ENCODE measurements around the gene CLEC2L.

CLEC2L gene

DNA sequence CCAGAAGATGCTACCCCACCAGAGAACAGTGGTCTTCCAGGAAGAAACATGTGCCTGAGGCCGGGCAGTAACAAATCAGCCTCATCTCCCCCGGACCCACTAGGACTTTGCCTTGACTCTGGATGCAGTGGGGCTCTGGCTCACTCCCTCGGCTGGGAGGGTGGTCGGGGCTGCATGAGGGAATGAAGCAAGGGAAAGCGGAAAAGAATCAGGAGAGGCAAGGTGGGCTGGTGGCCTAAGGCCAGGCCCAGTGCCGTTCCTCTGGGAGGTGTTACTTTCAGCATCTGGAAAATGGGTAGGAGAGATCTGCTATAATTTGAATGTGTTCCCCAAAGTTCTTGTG lies 51.8 kb downstream of the CLEC2L start:
- DNase-seq (ENCODE audit: low spot score), result no peak

DNA sequence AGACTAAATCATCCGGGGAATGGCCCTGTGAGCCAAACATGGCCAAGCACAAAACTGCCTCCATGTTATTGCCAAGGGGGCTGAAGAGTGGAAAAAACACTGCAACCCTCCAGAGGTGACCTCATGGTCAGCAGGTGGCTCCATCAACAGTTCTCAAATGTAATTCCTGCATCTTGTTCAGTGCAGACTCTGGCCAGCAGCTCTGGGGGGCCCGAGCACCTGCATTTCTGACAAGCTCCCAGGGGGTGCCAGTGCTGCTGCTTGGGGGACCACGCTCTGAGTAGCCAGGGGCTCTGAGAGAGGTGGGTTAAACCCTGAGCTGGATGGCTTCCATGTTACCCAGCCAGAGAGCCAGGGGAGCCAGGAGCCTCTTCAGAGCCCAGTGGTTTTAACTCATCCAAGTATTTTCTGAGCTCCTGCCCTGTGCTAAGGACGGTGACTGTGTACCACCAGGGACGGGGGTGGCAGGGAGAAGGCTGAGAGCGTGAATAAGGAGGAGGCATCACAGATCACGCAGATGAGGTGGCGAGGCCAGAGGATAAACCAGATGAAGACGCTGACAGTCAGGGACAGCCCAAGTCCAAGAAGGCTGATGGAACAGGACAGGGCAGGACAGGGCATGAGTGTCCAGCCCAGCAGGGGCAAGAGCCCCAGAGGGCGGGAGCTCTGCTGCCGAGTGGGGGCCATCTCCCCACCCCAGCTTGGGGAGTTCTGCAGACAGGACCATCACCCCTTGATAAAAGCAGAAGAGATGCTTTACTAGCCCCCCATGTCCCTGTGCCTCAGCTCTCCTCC lies 52.9 kb downstream of the CLEC2L start:
- DNase-seq (ENCODE audit: low spot score), result no peak

DNA sequence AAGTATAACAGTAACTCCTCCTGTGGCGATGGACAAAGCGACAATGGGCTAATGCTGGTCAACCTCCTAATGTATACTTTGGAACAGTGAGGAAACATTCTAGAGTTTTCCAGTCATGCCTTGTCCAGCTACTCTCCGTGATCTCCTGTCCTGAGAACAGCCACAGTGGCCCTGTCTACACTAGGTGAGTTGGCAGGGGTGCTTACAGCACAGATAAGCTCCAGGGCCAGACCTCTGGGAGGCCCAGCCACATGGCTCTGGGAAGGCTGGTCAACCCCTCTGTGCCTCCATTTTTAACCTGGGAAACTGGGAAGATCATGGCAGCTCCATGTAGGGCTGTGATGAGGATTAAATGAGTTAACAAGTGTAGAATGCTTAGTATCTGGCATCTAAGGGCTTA lies 57.0 kb downstream of the CLEC2L start:
- DNase-seq (ENCODE audit: low spot score), result no peak

DNA sequence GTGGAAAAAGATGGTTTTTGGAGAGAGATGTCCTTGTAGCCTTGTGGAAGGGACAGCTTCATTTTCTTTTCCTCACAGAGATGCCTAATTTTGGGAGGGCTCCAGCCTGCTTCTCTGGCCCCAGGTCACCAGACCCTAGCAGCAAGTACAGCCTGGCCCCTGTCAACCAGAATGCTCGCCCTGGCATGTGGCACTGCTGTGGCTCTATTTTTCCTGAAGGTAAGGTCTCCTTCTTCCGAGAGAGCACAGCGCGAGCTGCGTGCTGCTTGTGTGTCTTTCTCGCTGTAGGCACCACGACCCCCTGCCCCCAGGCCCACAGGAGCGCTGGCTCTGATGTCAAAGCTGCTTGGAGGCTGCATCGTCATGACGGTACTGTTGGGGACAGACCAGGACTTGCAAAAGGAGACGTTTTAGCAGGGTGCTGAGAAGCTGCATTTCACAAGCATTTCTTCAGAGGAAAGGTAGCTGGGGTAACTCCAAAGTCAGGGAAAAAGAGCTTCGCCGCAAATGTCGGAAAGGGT lies 58.7 kb downstream of the CLEC2L start:
- DNase-seq (ENCODE audit: low spot score), result no peak

DNA sequence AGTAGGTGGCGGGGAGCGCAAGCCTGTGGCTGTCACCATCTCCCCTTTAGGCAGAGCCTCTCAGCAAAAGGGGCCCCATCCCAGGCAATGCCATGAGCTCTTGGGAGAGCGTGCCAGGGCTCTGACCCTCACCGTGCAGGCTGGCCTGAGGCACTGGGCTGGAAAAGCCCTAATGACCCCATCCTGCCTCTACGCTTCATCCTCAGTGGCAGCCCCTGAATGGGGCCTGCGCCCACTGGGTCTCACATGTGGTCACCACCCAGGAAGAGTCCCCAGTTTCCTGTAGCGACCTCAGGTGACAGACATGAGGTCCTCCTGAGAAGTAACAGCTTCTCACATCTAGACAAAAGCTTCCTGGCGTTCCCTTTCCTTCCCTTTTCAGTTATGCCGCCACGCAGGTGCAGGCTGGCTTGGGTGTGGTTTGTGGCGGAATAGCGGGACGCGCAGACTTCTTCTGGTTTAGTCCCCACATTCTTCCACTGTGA lies 59.2 kb downstream of the CLEC2L start:
- DNase-seq (ENCODE audit: low spot score), result no peak

DNA sequence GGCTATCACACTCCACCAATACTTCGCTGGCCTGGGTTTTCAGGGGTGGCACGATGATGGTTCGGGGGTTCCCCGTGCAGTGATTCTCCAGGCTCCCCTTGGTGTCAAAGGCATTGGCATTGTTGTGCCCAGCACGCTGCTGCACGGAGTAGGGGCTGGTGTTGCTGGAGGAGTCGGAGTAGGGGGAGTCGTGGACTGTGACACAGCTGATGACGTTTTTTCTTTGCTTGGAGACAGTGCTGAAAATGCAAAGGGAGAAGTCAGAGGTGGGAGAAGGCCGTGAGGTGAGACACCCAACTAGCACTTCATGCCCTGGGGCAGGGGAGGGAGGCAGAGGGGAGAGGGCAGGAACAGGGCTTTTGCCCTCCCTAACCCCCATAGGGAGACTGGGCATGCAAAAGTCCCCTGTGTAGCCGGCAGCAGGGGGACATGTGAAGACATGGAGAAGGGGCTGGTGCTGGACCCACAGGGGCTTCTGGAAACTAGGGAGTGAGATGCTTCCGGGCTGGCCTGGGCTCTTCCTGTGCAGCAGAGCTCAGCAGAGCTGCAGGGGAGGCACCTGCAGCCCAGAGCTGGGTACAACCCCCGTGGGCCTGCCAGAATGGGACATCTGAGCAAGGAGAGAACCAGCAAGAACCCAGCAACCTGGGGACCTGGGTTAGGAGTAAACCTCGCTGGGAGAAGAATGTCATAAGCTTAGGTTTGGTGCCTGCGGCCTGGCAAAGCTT lies 60.5 kb downstream of the CLEC2L start:
- DNase-seq (ENCODE audit: low spot score), result no peak

DNA sequence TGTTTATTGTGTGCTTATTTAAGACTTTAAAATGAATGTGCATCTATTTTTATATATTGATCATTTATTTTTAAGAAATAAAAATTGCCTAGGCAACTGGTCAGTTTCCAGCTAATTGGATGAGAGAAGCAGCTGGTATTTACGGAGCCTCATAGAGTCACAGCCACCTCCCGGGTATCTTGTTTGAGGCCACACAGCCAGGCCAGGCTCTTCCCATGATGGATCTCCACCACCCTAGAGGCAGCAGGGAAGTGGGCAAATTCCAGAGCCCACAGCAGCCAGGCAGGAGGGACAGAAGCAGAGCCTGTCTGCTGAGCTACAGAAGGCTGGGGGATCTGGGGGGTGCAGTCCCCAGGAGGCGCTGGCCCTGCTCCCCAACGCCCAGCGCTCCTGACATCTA lies 61.6 kb downstream of the CLEC2L start:
- DNase-seq (ENCODE audit: low spot score), result no peak

DNA sequence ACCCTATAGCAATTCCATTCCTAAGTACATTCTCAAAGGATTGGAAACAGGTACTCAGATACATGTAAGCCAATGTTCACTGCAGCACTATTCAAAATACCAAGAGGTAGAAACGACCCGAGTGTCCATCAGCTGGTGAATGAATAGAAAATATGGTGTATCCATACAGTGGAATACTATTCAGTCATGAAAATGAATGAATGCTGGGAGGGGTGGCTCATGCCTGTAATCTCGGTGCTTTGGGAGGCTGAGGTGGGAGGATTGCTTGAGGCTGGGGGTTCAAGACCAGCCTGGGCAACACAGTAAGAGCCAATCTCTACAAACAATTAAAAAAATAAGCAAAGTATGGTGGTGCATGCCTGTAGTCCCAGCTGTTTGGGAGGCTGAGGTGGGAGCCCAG lies 62.8 kb downstream of the CLEC2L start:
- DNase-seq (ENCODE audit: low spot score), result no peak

DNA sequence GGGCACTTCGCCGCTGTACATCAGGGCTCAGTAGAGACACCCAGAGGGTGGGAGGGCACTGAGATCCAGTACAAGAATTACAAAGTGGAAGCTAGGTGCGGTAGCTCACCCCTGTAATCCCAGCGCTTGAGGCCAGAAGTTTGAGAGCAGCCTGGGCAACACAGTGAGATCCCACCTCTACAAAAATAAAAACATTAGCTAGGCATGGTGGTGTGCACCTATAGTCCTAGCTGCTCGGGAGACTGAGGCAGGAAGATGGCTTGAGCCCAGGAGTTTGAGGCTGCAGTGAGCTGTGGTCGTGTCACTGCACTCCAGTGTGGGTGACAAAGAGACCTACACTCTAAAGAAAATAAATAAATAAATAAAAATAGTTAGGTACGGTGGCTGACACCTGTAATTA lies 64.0 kb downstream of the CLEC2L start:
- DNase-seq (ENCODE audit: low spot score), result no peak

DNA sequence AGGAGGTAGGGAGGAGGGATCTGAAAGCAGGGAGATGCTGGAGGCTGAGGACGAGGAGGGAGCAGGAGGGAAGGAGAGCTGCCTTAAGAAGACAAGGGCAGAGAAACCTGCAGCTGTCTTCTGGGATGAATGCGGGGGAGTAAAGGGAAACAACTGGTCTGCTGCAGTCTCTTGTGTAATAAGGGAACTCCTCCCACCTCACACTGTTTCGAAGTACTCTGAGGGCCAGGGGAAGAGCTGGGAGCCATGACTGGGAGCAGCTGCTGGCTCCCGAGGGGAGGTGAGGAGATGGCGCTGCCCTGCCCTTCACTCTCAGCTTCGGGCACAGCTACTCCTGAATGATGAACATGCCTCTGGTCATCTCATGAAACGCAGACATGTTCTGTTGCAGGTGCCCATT lies 65.1 kb downstream of the CLEC2L start:
- no peak for DNase-seq (ENCODE audit: low spot score)

DNA sequence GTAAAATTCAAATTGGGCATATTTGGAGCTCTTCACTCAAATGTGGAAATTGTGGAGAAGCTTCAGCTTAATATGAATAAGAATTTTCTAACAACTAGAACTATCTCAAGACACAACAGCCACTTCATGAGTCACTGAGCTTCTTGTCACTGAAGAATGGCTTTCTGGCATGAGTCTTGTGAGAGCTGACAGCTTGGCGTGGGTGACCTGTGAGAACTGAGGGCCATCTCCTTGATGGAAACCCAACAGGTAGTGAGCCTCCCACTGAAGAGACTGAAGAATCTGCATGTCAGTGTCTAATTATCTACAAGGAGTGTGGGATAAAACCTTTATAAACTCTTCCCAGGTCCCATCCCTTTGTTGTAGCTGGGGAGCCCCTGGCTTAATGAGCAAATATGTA lies 66.0 kb downstream of the CLEC2L start:
- DNase-seq (ENCODE audit: low spot score), result no peak

DNA sequence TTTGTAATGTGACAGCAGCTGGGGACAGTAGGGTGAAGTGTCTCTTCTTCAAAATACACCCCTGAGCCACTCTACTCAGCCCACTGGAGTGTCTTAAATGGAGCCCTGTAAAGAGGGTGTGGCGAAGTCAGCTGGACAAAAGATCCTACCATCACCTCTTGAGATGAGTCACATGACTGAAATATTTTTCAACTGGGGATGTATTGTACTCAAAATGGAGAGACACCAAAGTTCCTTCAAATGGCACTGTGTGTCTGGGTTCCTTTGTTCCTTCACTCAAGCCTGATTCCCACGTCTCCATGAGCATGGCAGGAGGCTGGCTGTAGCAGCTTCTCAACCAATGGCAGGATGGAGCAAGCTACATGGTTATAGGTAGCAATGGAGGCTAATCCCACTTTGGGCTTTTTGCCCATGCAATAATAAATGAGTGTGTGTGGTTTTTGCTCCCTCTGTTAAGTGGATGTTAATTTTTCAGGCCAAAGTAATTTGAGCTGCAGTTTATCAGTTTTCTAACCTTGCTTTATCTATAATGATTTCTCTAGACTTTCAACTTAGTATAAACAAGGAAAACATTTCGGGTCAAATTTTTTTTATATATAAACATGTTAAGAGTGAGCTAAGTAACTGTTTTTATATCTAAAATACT lies 68.2 kb downstream of the CLEC2L start:
- DNase-seq (ENCODE audit: low spot score), result no peak

DNA sequence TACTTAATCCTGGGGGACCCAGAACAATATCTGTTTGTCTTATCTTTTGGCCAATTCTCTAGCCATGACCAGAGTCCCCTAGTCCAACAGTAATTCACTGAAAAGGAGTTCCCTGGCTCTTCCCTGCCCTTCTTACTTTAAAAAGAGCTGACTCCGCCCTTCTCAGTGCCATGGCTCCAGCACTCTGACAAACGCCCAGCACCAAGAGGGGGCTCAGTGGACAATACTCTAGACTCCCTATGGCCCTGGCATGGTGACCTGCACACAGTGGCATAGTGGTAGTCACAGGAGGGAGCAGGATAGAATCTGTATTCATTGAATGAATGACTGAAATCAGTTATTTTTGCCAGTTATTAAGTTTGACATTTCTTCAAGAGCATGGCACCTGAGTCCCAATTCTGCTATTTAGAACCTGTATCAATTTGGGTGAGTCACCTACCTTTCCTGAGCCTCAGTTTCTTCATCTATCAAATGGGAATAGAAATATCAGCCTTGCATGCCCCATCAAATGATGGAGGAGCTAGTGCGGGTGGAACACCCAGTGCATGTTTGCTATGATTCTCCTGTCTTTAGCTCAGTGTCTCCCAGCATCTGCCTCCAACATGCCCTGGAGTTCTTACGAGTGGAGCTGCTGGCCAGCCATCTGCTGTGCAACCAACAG lies 69.4 kb downstream of the CLEC2L start:
- DNase-seq (ENCODE audit: low spot score), result no peak

DNA sequence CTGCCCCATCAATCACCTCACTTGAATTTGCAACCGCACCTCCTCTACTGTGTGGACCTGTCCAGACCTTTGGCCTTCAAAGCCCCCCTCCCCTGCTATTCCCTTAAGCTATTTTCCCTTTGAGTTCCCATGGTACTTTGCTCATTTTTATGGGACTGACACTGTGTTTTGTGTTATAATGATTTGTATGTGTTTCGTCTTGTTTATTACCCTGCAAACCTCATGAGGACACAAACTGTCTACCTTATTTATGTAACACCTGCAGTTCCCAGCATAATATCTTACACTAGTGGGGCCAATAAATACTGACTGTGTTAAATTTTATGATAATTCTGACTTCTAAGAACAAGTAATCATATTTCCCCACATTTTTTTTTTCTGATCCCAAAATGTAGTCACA lies 70.6 kb downstream of the CLEC2L start:
- no peak for DNase-seq (ENCODE audit: low spot score)

Measured in hematopoietic multipotent progenitor cell treated with erythropoietin and hydrocortisone succinate and interleukin-3 and kit ligand, for 15 days (in vitro differentiated cells).